HCT116 (cell line): ENCODE measurements around the gene ASGR1. TPM values are rescaled to one million over a fixed set of nuclear protein-coding genes. Genes with fewer than 3 reads are reported as not detected.

ENCODE experiments used
- ATAC-seq: fragments of 200-7000 bp; cut with Tn5 transposase; 2 replicates; pipeline ENCODE4 v1.9.1; 2020; ENCODE audit warnings: mild to moderate bottlenecking, moderate library complexity
- BruUV-seq: library from RNA; stranded (reverse); fragments of 400-500 nt; replicated peaks from 2 replicates; lab custom pipeline; 2021; lab: Mats Ljungman, UMichigan
- CTCF ChIA-PET: fragments of 300-600 bp; sonication (Branson Sonifier 250); formaldehyde crosslinking; loops from one replicate; lab custom pipeline; 2021; ENCODE audit warnings: antibody characterized with exemption; lab: Charles Lee
- POLR2A ChIA-PET: fragments of 300-600, 350-600 bp; sonication (Branson Sonifier 250); formaldehyde crosslinking; loops from one replicate; lab custom pipeline; 2021; ENCODE audit warnings: antibody characterized with exemption; lab: Charles Lee
- RAD21 ChIA-PET, 2 experiments: fragments of 300-600 bp; sonication (Branson Sonifier 250); formaldehyde crosslinking; loops; one replicate each; lab custom pipeline; 2023; ENCODE audit warnings: low total read pairs in 2 of 2; ENCODE audit not compliant: uncharacterized antibody in 2 of 2, unreplicated experiment in 2 of 2, low non-redundant PET in 1 of 2; lab: Charles Lee
- DNase-seq: peaks from one replicate; pipeline ENCODE4 v3.0.0-alpha.2; 2010; ENCODE audit warnings: low read depth, low spot score
- H2AFZ ChIP-seq: fragments of 200-600 bp; shearing (Covaris generic), sonication (generic); 2 replicates; pipeline ENCODE4 v1.6.1; 2017; ENCODE audit warnings: low read depth, mixed run types, mixed read lengths, antibody characterized with exemption, low read length; ENCODE audit not compliant: poor library complexity, severe bottlenecking
- H3K27ac ChIP-seq: 2 replicates; pipeline ENCODE4 v1.5.1; 2012; ENCODE audit warnings: low read depth, low read length
- H3K27me3 ChIP-seq: fragments of 200-600 bp; sonication (generic); 2 replicates; pipeline ENCODE4 v1.6.1; 2016; ENCODE audit warnings: mixed run types, low read length, mixed read lengths; ENCODE audit not compliant: insufficient read depth
- H3K36me3 ChIP-seq, 2 experiments: fragments of 200-500 bp in 1 of 2; fragments of 200-600 bp in 1 of 2; sonication (Bioruptor generic) in 1 of 2; sonication (generic) in 1 of 2; 2 replicates each; pipeline versions ENCODE4 v1.5.1 to v1.6.1; 2014 to 2016; ENCODE audit warnings: low read length in 2 of 2, inconsistent platforms in 1 of 2, mixed read lengths in 1 of 2, mixed run types in 1 of 2; ENCODE audit not compliant: insufficient read depth in 2 of 2, control insufficient read depth in 1 of 2
- H3K4me1 ChIP-seq, 2 experiments: fragments of 200-600 bp in 1 of 2; sonication (generic) in 1 of 2; 2 replicates each; pipeline versions ENCODE4 v1.5.1 to v1.6.1; 2012 to 2017; ENCODE audit warnings: low read length in 2 of 2, inconsistent platforms in 1 of 2, mild to moderate bottlenecking in 1 of 2, mixed read lengths in 1 of 2, mixed run types in 1 of 2, moderate library complexity in 1 of 2; ENCODE audit not compliant: insufficient read depth in 2 of 2, control insufficient read depth in 1 of 2
- H3K4me2 ChIP-seq: fragments of 200-600 bp; sonication (generic); 2 replicates; pipeline ENCODE4 v1.6.1; 2017; ENCODE audit warnings: mixed run types, low read length, mixed read lengths
- H3K4me3 ChIP-seq, 2 experiments: fragments of 200-600 bp in 1 of 2; sonication (generic) in 1 of 2; replicated peaks in 1 of 2; 2 replicates each; pipeline ENCODE4 v1.5.1; 2011 to 2016; ENCODE audit warnings: low read length in 2 of 2, control low read depth in 1 of 2, low read depth in 1 of 2, mild to moderate bottlenecking in 1 of 2, mixed read lengths in 1 of 2, mixed run types in 1 of 2
- H3K79me2 ChIP-seq: fragments of 200-600 bp; sonication (generic); 2 replicates; pipeline ENCODE4 v1.6.1; 2017; ENCODE audit warnings: mild to moderate bottlenecking, mixed run types, low read length, moderate library complexity, mixed read lengths; ENCODE audit not compliant: insufficient read depth
- H3K9ac ChIP-seq: fragments of 200-600 bp; sonication (generic); 2 replicates; pipeline ENCODE4 v1.6.1; 2016; ENCODE audit warnings: low read length, mixed read lengths
- H3K9me2 ChIP-seq: fragments of 200-600 bp; sonication (generic), shearing (Covaris generic); 2 replicates; pipeline ENCODE4 v1.6.1; 2017; ENCODE audit warnings: mixed run types, mild to moderate bottlenecking, moderate library complexity; ENCODE audit not compliant: insufficient read depth
- H3K9me3 ChIP-seq, 2 experiments: fragments of 200-500 bp in 1 of 2; fragments of 200-600 bp in 1 of 2; sonication (Bioruptor generic) in 1 of 2; sonication (generic) in 1 of 2; 2 replicates each; pipeline ENCODE4 v1.6.1; 2014 to 2017; ENCODE audit warnings: low read length in 2 of 2, mixed read lengths in 2 of 2, inconsistent platforms in 1 of 2, low read depth in 1 of 2, mild to moderate bottlenecking in 1 of 2, mixed run types in 1 of 2, moderate library complexity in 1 of 2; ENCODE audit not compliant: control insufficient read depth in 1 of 2, insufficient read depth in 1 of 2
- H4K20me1 ChIP-seq: fragments of 200-600 bp; sonication (generic), shearing (Covaris generic); 2 replicates; pipeline ENCODE4 v1.6.1; 2017; ENCODE audit warnings: mixed run types, mild to moderate bottlenecking, moderate library complexity; ENCODE audit not compliant: insufficient read depth
- CBX3 ChIP-seq: IDR thresholded peaks from 2 replicates; pipeline ENCODE4 v1.6.1; 2012; ENCODE audit warnings: low read depth
- CEBPB ChIP-seq: IDR thresholded peaks from 2 replicates; pipeline ENCODE4 v1.6.1; 2012; ENCODE audit warnings: low read depth
- EGR1 ChIP-seq: IDR thresholded peaks from 2 replicates; pipeline ENCODE4 v1.6.1; 2012; ENCODE audit warnings: low read depth
- EZH2phosphoT487 ChIP-seq: fragments of 200-600 bp; IDR thresholded peaks from 2 replicates; pipeline ENCODE4 v1.6.1; 2018; ENCODE audit warnings: antibody characterized with exemption, borderline replicate concordance
- FOSL1 ChIP-seq: IDR thresholded peaks from 2 replicates; pipeline ENCODE4 v1.6.1; 2012; ENCODE audit warnings: low read depth
- JUND ChIP-seq: IDR thresholded peaks from 2 replicates; pipeline ENCODE4 v1.6.1; 2012
- POLR2AphosphoS5 ChIP-seq: IDR thresholded peaks from 2 replicates; pipeline ENCODE4 v1.6.1; 2011; ENCODE audit warnings: mild to moderate bottlenecking, low read depth, low read length, moderate library complexity
- SIN3A ChIP-seq: IDR thresholded peaks from 2 replicates; pipeline ENCODE4 v1.6.1; 2012; ENCODE audit warnings: low read depth
- TCF7L2 ChIP-seq: IDR thresholded peaks from 2 replicates; pipeline ENCODE4 v1.7.0; 2011; ENCODE audit warnings: borderline replicate concordance, inconsistent platforms; ENCODE audit not compliant: insufficient read depth, insufficient read length; ENCODE audit errors: extremely low read depth
- YY1 ChIP-seq: IDR thresholded peaks from 2 replicates; pipeline ENCODE4 v1.6.1; 2011; ENCODE audit warnings: low read length, low read depth, moderate library complexity, mild to moderate bottlenecking; ENCODE audit not compliant: insufficient replicate concordance; ENCODE audit errors: extremely low read depth
- ZFX ChIP-seq: fragments of 450-650 bp; IDR thresholded peaks from 2 replicates; pipeline ENCODE4 v1.6.1; 2017
- intact Hi-C: fragments of 100-400 bp; cut with micrococcal nuclease; formaldehyde crosslinking; loops from 2 replicates; pipeline ENCODE4 v1.10.0; 2022
- total RNA-seq: library from RNA; stranded (reverse); gene quantifications from one replicate; pipeline ENCODE4 v1.2.1, GENCODE V29; 2021; ENCODE audit not compliant: unreplicated experiment
- TF ChIP-seq, protein P1 (sequence below): IDR thresholded peaks from 2 replicates; pipeline ENCODE4 v1.6.1; 2012
- TF ChIP-seq, protein P2 (sequence below): IDR thresholded peaks from 2 replicates; pipeline ENCODE4 v1.6.1; 2012
- TF ChIP-seq, protein P3 (sequence below): IDR thresholded peaks from 2 replicates; pipeline ENCODE4 v1.6.1; 2012; ENCODE audit warnings: low read depth
- TF ChIP-seq, protein P4 (sequence below): IDR thresholded peaks from 2 replicates; pipeline ENCODE4 v1.6.1; 2011; ENCODE audit warnings: mild to moderate bottlenecking, low read length, moderate library complexity; ENCODE audit not compliant: insufficient replicate concordance; ENCODE audit errors: extremely low read depth
- TF ChIP-seq, protein P5 (sequence below), 3 experiments: fragments of 200-600 bp in 1 of 3; sonication (generic) in 1 of 3; IDR thresholded peaks in 2 of 3; conservative IDR thresholded peaks in 1 of 3; 2 replicates each; pipeline ENCODE4 v1.5.1; 2012 to 2017; ENCODE audit warnings: low read depth in 2 of 3, low read length in 2 of 3, antibody characterized with exemption in 1 of 3, borderline replicate concordance in 1 of 3, control low read depth in 1 of 3, mild to moderate bottlenecking in 1 of 3, mixed read lengths in 1 of 3, mixed run types in 1 of 3, moderate library complexity in 1 of 3; ENCODE audit not compliant: insufficient read depth in 1 of 3

ASGR1 gene
- total RNA-seq, 1 experiment from 2014 or later: 1.2 TPM

DNA sequence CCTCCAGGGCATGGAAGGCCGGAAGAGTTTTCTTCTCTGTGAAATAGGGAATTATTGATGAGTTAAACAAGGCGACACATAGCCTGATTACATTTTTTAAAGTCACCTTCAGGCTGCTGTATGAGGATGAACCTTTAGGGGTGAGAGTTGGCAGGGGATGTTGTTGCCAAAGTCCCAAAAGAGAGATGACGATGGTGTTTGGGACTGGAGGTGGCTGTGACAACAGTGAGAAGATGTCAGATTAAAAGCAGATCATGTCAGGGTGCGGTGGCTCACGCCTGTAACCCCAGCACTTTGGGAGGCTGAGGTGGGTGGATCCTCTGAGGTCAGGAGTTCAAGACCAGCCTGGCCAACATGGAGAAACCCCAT, 47.8 kb downstream of the ASGR1 start:
- Histone ChIP-seq H3K36me3 (no peaks in the 10 kb centered on the region), H3K27ac (no peak overlapping the region), H4K20me1 (no peaks in the 10 kb centered on the region), H3K27me3 (no peaks in the 10 kb centered on the region), H3K4me2 (no peak overlapping the region), H3K79me2 (no peaks in the 10 kb centered on the region), H3K4me1 (peaks cover 0 to 8% of the 10 kb centered on the region in 2 experiments; a peak in 3 of 4 replicates), H3K9me2 (no peaks in the 10 kb centered on the region), H3K9me3 (no peaks in the 10 kb centered on the region), H3K4me3 (no peak overlapping the region), H3K9ac (no peak overlapping the region), H2AFZ (no peak overlapping the region)
- TF ChIP-seq, protein P1, sequence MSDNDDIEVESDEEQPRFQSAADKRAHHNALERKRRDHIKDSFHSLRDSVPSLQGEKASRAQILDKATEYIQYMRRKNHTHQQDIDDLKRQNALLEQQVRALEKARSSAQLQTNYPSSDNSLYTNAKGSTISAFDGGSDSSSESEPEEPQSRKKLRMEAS: no peak
- TF ChIP-seq YY1: no peak
- no peak for TF ChIP-seq CEBPB
- TF ChIP-seq TCF7L2: no peak
- TF ChIP-seq, protein P2, sequence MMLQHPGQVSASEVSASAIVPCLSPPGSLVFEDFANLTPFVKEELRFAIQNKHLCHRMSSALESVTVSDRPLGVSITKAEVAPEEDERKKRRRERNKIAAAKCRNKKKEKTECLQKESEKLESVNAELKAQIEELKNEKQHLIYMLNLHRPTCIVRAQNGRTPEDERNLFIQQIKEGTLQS: no peak
- TF ChIP-seq FOSL1: no peak
- TF ChIP-seq, protein P3, sequence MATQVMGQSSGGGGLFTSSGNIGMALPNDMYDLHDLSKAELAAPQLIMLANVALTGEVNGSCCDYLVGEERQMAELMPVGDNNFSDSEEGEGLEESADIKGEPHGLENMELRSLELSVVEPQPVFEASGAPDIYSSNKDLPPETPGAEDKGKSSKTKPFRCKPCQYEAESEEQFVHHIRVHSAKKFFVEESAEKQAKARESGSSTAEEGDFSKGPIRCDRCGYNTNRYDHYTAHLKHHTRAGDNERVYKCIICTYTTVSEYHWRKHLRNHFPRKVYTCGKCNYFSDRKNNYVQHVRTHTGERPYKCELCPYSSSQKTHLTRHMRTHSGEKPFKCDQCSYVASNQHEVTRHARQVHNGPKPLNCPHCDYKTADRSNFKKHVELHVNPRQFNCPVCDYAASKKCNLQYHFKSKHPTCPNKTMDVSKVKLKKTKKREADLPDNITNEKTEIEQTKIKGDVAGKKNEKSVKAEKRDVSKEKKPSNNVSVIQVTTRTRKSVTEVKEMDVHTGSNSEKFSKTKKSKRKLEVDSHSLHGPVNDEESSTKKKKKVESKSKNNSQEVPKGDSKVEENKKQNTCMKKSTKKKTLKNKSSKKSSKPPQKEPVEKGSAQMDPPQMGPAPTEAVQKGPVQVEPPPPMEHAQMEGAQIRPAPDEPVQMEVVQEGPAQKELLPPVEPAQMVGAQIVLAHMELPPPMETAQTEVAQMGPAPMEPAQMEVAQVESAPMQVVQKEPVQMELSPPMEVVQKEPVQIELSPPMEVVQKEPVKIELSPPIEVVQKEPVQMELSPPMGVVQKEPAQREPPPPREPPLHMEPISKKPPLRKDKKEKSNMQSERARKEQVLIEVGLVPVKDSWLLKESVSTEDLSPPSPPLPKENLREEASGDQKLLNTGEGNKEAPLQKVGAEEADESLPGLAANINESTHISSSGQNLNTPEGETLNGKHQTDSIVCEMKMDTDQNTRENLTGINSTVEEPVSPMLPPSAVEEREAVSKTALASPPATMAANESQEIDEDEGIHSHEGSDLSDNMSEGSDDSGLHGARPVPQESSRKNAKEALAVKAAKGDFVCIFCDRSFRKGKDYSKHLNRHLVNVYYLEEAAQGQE: no peak
- no peak for TF ChIP-seq SIN3A
- TF ChIP-seq JUND: no peak
- TF ChIP-seq EGR1: no peak
- no peak for TF ChIP-seq POLR2AphosphoS5
- TF ChIP-seq, protein P4, sequence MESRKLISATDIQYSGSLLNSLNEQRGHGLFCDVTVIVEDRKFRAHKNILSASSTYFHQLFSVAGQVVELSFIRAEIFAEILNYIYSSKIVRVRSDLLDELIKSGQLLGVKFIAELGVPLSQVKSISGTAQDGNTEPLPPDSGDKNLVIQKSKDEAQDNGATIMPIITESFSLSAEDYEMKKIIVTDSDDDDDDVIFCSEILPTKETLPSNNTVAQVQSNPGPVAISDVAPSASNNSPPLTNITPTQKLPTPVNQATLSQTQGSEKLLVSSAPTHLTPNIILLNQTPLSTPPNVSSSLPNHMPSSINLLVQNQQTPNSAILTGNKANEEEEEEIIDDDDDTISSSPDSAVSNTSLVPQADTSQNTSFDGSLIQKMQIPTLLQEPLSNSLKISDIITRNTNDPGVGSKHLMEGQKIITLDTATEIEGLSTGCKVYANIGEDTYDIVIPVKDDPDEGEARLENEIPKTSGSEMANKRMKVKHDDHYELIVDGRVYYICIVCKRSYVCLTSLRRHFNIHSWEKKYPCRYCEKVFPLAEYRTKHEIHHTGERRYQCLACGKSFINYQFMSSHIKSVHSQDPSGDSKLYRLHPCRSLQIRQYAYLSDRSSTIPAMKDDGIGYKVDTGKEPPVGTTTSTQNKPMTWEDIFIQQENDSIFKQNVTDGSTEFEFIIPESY: no peak
- TF ChIP-seq, protein P5, sequence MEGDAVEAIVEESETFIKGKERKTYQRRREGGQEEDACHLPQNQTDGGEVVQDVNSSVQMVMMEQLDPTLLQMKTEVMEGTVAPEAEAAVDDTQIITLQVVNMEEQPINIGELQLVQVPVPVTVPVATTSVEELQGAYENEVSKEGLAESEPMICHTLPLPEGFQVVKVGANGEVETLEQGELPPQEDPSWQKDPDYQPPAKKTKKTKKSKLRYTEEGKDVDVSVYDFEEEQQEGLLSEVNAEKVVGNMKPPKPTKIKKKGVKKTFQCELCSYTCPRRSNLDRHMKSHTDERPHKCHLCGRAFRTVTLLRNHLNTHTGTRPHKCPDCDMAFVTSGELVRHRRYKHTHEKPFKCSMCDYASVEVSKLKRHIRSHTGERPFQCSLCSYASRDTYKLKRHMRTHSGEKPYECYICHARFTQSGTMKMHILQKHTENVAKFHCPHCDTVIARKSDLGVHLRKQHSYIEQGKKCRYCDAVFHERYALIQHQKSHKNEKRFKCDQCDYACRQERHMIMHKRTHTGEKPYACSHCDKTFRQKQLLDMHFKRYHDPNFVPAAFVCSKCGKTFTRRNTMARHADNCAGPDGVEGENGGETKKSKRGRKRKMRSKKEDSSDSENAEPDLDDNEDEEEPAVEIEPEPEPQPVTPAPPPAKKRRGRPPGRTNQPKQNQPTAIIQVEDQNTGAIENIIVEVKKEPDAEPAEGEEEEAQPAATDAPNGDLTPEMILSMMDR (IDR thresholded peaks at IDR 0.05 in 2 of 3, conservative IDR thresholded peaks at IDR 0.05 in 1 of 3; ENCODE audit: borderline replicate concordance in 1 of 3, insufficient read depth in 1 of 3, low read depth in 2 of 3, low read length in 2 of 3): no peak
- TF ChIP-seq CBX3: no peak
- TF ChIP-seq EZH2phosphoT487: no peak
- TF ChIP-seq ZFX: no peak
- ChIA-PET RAD21 (interaction anchor here in 1 of 2 experiments (0.6 kb wide), 1 partner anchor 80 kb away, joined by 6 read pairs; no protein-coding TSS in a partner anchor), POLR2A (interaction anchor here (1.0 kb wide), 1 partner anchor 93 kb away, joined by 8 read pairs; no protein-coding TSS in a partner anchor), CTCF (interaction anchor here (0.6 to 2.7 kb wide), 3 partner anchors 78 to 110 kb away, joined by 3 to 16 read pairs (median 3); no protein-coding TSS in a partner anchor)
- BruUV-seq: no TSS peak
- DNase-seq: no peak
- ATAC-seq: no peak
- intact Hi-C loops: no loop called here
